22Rv1 (cell line): ENCODE measurements around the gene ENGASE.

Source experiments
- H3K27ac ChIP-seq: fragments of 450-650 bp; 2 replicates; pipeline ENCODE4 v1.5.1; 2017
- ZFX ChIP-seq: fragments of 450-650 bp; IDR thresholded peaks from 2 replicates; pipeline ENCODE4 v1.6.1; 2017; ENCODE audit warnings: antibody characterized with exemption, borderline replicate concordance
- TF ChIP-seq, protein P1 (sequence below): fragments of 450-650 bp; IDR thresholded peaks from 2 replicates; pipeline ENCODE4 v1.5.1; 2017; ENCODE audit warnings: mild to moderate bottlenecking

The ENGASE gene

GRCh38 chr17:79091226-79091670 is 16.6 kb downstream of the ENGASE start:
- TF ChIP-seq, protein P1, sequence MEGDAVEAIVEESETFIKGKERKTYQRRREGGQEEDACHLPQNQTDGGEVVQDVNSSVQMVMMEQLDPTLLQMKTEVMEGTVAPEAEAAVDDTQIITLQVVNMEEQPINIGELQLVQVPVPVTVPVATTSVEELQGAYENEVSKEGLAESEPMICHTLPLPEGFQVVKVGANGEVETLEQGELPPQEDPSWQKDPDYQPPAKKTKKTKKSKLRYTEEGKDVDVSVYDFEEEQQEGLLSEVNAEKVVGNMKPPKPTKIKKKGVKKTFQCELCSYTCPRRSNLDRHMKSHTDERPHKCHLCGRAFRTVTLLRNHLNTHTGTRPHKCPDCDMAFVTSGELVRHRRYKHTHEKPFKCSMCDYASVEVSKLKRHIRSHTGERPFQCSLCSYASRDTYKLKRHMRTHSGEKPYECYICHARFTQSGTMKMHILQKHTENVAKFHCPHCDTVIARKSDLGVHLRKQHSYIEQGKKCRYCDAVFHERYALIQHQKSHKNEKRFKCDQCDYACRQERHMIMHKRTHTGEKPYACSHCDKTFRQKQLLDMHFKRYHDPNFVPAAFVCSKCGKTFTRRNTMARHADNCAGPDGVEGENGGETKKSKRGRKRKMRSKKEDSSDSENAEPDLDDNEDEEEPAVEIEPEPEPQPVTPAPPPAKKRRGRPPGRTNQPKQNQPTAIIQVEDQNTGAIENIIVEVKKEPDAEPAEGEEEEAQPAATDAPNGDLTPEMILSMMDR, result no peak
- no peak for TF ChIP-seq ZFX
- no peak overlapping the region for H3K27ac ChIP-seq

DNA sequence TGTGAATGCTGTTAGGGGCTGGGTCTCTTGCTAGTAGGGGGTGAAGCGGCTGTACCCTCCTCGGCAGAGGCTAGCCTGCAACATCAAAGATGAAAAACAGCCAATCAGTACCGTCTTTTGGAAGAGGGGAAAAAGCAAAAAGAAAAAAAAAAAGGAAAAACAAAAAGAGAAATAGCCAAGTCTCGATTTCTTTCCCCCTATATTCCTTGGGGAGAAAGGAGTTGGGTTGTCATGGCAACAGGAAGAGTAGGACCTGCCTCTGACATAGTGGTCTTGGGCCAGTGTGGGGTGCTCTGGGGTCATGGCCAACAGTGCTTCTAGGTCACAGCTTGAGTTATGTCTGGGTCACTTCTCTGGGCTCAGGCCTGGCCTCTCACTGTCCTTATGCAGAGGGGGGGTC is 17.9 kb downstream of the ENGASE start:
- no peak for TF ChIP-seq ZFX
- TF ChIP-seq, protein P1, result no peak
- no peak overlapping the region for H3K27ac ChIP-seq

DNA sequence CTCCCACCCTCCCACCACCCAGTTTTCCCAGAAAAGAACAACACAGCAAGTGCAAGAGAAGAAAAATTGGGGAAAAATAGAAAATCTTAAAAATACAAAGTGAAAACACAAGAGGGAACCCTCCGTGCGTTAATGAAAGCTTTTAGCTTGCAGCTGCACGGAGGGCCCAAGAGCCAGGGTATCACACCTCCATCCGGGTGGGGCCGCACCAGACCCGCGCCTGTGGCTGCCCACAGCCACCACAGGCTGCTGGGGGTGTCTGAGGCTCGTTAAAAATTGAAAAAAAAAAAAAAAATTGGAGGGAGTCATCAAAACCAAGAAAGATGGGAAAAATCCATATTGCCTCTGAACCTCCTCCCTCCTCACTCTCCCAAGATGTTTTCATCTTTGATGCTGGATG is 18.6 kb downstream of the ENGASE start:
- TF ChIP-seq, protein P1, result no peak
- H3K27ac ChIP-seq, result no peak overlapping the region

DNA sequence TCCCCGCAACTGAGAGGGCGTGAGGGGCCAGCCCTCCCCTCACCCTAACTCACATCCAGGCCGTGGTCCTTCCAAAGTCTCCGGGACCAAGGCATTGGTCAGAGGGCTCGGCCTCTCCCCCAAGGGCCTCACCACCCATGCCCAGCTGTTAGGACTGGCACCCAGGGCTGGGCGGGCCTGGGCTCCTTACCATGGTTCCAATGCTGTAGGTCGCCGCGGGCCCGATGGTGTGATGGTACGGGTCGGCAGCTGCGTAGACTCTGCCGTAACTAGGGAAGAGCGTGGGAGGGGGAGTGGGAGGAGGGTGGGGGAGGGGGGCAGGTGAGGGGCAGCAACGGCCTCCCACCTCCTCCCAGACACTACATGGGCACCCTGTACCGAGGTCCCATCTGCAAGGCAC is 19.6 kb downstream of the ENGASE start:
- no peak for TF ChIP-seq ZFX
- TF ChIP-seq, protein P1, result no peak
- no peak overlapping the region for H3K27ac ChIP-seq

DNA sequence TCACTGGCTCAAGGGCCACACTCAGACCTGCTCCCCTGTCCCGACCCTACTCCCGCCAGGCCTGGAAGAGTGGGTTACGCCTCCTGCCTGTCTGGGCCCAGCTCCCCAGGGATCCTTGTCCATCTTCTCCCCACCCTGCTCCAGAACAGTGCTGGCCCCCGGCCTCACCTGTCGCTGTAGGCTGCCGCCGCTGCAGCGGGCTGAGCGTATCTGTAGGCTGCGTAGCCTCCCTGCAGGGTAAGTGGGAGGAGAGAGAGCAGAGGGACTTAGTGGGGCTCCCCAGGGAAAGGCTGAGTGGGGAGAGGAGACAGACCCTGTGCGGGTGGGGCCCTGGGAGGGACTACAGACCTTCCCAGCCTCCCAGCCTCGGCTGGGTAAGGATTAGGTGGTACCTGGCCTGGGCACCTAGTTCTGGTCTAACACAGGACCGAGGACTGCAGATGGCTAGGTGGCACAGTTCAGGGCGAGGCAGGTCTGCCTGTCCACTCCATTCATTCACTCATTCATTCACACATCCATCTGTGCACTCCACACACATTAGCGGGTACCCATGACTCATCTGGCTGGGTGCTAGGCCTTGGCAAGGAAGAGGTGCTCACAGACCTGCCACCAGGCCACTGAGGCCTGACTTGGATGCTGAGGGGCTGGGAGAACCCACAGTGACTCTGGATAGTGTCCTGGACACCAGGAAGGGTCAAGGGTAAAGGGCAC is 20.9 kb downstream of the ENGASE start:
- TF ChIP-seq, protein P1, result no peak
- TF ChIP-seq ZFX, result no peak
- H3K27ac ChIP-seq, result no peak overlapping the region

- H3K27ac ChIP-seq, result no peak overlapping the region
These were observed 21.9 kb downstream of the ENGASE start for GRCh38 chr17:79096477-79096876.

More at GRCh38 chr17:79096477-79096876, 21.9 kb downstream of the ENGASE start:
- TF ChIP-seq, protein P1, result no peak
- TF ChIP-seq ZFX, result no peak
